GM12801 (cell line): ENCODE results near the gene BDH2.

Experiments used
- CTCF ChIP-seq: IDR thresholded peaks from one replicate; pipeline ENCODE4 v1.5.1; 2011; ENCODE audit warnings: control low read depth; ENCODE audit not compliant: insufficient read length; ENCODE audit errors: extremely low read depth

BDH2 gene

GRCh38 chr4:103099691-103100392, at the start of gene BDH2:
Gene BDH2, minus strand, starts transcription at chr4:103099834. Its CDS starts 3,580 bp downstream, at chr4:103096254.
- TF ChIP-seq CTCF, result no peak

- no peak for TF ChIP-seq CTCF
Measured at GRCh38 chr4:103144926-103145325, 45.3 kb upstream of the BDH2 start.

- TF ChIP-seq CTCF, result no peak
Measured at GRCh38 chr4:103137446-103137827, 37.8 kb upstream of the BDH2 start.

GRCh38 chr4:103136671-103137445, 37.2 kb upstream of the BDH2 start:
- no peak for TF ChIP-seq CTCF

- no peak for TF ChIP-seq CTCF
Measured at GRCh38 chr4:103129174-103129573, 29.5 kb upstream of the BDH2 start.

- TF ChIP-seq CTCF, result no peak
Measured at GRCh38 chr4:103126126-103126525, 26.5 kb upstream of the BDH2 start.

GRCh38 chr4:103123114-103123513, 23.5 kb upstream of the BDH2 start:
- no peak for TF ChIP-seq CTCF
